ENCODE measurements around the gene LINGO1. TPM values are rescaled to one million over a fixed set of nuclear protein-coding genes. Genes with fewer than 3 reads are reported as not detected.

Gene LINGO1
- total and polyA plus RNA-seq, 5 donors from 2014 or later = not detected

DNA sequence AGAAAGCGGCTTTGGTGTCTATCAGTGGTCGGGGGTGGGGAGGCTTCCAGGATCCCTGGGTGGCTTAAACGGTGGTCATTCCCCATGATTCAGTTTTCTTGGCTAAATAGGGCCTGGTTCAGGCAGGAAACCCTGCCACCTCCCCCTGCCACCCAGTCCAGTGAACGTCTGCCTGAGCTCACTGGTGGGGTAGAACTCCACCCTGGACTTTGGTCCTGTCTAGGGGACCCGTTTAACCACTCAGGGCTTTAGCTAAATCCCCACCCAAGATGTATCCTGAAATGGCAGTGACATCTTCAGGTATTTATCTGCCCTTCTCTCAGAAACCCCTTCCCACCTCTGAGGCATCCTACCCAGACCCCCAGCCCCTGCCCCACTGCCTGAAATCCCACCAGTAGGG is 30.5 kb upstream of the LINGO1 start:
- Histone ChIP-seq H3K27me3 (ENCODE audit: control insufficient read depth, insufficient read depth, low read length) (no peaks in the 10 kb centered on the region), H3K4me1 (ENCODE audit: control insufficient read depth, insufficient read depth, low read length, poor library complexity, severe bottlenecking) (no peaks in the 10 kb centered on the region), H3K9me3 (ENCODE audit: control insufficient read depth in 2 of 2, low read length in 2 of 2) (no peaks in the 10 kb centered on the region), H3K4me3 (ENCODE audit: low read depth, low read length) (no peak overlapping the region), H3K36me3 (ENCODE audit: control insufficient read depth, insufficient read depth, low read length) (no peaks in the 10 kb centered on the region), H3K27ac (ENCODE audit: insufficient read depth, low read length, poor library complexity, severe bottlenecking) (no peak overlapping the region)
- ATAC-seq (ENCODE audit: low read depth in 2 of 2) (no peak), DNase-seq (no peak)
- H3K36me3 Mint-ChIP-seq = no peaks in the 10 kb centered on the region
- H3K4me3 Mint-ChIP-seq = no peak overlapping the region
- H3K9me3 Mint-ChIP-seq = no peaks in the 10 kb centered on the region
- H3K27me3 Mint-ChIP-seq = peaks cover 5% of the 10 kb centered on the region
- H3K27ac Mint-ChIP-seq = no peak overlapping the region
- H3K4me1 Mint-ChIP-seq = no peaks in the 10 kb centered on the region

DNA sequence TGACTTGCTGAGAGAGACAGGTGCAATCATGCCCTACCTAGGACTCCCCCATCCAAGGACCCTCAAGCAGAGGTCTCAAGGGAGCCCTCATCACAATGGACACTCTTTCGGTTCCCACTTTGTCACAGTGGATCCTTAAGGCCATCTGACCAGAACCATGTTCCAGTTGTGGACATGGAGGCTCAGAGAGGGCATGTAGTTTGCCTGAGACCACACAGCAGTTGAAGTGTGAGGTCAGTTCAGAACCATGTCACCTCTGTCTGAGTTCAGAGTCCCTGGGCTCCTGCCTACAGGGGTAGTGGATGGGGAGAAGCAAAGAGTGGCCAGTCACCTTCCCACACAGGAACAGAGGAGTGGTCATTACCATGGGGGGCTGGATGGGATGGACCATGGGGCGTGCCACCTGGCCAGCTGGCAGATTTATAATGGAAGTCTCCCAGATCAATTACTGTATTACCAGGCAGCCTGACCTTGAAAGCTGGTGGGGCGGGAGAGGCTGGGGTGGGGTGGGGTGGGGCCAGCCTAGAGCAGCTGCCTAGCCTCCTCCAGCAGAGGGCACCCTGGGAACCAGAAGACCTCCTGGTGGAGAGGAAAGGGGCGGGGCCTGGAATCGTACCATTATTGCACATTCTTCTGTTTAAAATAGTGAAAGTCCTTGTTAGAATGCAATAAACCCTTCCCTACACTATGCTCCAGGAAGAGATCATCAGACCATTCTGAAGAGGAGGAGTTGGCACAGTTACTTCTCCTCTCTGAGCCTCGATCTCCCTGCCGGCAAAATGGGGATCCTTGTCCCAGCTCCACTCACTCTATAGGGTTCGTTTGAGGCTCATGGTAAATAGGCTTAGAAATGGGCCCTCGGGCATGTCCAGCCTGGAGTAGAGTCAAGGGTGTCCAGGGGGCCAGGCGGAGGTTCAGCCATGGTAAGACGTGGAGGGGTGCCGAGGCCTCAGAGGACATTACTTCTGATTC is 26.9 kb upstream of the LINGO1 start:
- Mint-ChIP-seq H3K4me3 (no peak overlapping the region), H3K36me3 (no peaks in the 10 kb centered on the region), H3K27me3 (peaks cover 5% of the 10 kb centered on the region), H3K4me1 (peaks cover 0 to 2% (median 0%) of the 10 kb centered on the region in 4 donors), H3K27ac (no peak overlapping the region), H3K9me3 (no peaks in the 10 kb centered on the region)
- ATAC-seq (ENCODE audit: low read depth in 2 of 2) (no peak), DNase-seq (peak in 1 of 3 donors; percentile 28)
- Histone ChIP-seq H3K36me3 (ENCODE audit: control insufficient read depth, insufficient read depth, low read length) (no peaks in the 10 kb centered on the region), H3K4me3 (ENCODE audit: low read depth, low read length) (no peak overlapping the region), H3K9me3 (ENCODE audit: control insufficient read depth in 2 of 2, low read length in 2 of 2) (no peaks in the 10 kb centered on the region), H3K27me3 (ENCODE audit: control insufficient read depth, insufficient read depth, low read length) (no peaks in the 10 kb centered on the region), H3K27ac (ENCODE audit: insufficient read depth, low read length, poor library complexity, severe bottlenecking) (no peak overlapping the region), H3K4me1 (ENCODE audit: control insufficient read depth, insufficient read depth, low read length, poor library complexity, severe bottlenecking) (no peaks in the 10 kb centered on the region)

DNA sequence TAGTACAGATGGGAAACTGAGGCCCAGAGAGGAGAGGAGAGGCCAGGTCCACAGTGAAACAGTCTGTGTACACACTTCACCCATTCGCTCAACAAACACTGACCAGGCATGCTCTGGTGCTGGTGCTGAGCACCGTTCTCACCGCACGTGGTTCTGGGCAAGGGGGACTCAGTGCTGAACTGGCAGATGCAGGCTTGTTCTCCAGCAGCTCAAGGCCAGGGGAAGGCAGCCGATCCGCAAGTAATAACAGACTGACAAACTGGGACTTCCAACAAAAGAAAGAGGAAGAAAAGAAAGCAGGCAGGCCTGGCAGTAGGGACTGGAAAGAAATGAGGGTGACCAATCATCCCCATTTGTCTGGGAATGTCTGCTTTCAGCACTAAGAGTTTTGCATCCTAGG is 25.6 kb upstream of the LINGO1 start:
- H3K27me3 ChIP-seq (ENCODE audit: control insufficient read depth, insufficient read depth, low read length) = no peaks in the 10 kb centered on the region
- H3K36me3 ChIP-seq (ENCODE audit: control insufficient read depth, insufficient read depth, low read length) = no peaks in the 10 kb centered on the region
- H3K27me3 Mint-ChIP-seq = peaks cover 8% of the 10 kb centered on the region
- ATAC-seq (ENCODE audit: low read depth in 2 of 2) = no peak
- no peak overlapping the region for H3K4me3 Mint-ChIP-seq
- no peak overlapping the region for H3K27ac Mint-ChIP-seq
- peaks cover 0 to 3% (median 0%) of the 10 kb centered on the region in 7 donors for H3K9me3 Mint-ChIP-seq
- no peak overlapping the region for H3K4me3 ChIP-seq (ENCODE audit: low read depth, low read length)
- no peaks in the 10 kb centered on the region for H3K4me1 ChIP-seq (ENCODE audit: control insufficient read depth, insufficient read depth, low read length, poor library complexity, severe bottlenecking)
- no peak overlapping the region for H3K27ac ChIP-seq (ENCODE audit: insufficient read depth, low read length, poor library complexity, severe bottlenecking)
- H3K36me3 Mint-ChIP-seq = no peaks in the 10 kb centered on the region
- peaks cover 0 to 2% (median 0%) of the 10 kb centered on the region in 4 donors for H3K4me1 Mint-ChIP-seq
- H3K9me3 ChIP-seq (ENCODE audit: control insufficient read depth in 2 of 2, low read length in 2 of 2) = no peaks in the 10 kb centered on the region
- DNase-seq = no peak

DNA sequence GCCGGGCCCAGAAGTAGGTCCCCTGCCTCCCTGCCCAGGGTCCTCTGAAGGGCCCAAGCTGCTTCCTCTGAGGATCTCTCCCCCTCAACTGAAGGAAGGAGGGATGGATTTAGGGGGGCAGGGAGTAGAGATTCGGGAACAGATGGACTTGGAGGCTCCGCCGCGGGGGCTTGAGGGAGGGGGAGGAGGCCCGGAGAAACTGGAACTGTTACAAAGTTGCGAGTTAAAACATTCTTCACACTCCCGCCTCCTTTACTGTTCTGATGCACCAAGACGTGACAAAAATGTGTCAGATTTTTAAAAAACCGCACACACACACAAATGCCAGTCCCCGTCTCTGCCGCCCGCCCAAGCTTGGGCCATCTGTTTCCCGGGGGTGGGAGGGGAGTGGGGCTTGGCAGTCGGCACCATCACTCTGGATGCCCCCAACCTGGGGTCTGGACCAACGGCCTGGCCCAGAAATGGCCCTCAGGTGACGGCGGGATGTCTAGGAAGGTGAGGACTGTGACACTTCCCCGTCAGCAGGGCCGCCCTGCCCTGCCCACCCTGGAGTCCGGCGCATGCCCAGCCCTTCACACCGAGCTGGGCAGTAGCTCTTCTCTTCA is 25.0 kb upstream of the LINGO1 start:
- DNase-seq (no peak), ATAC-seq (ENCODE audit: low read depth in 2 of 2) (no peak)
- Histone ChIP-seq H3K27me3 (ENCODE audit: control insufficient read depth, insufficient read depth, low read length) (no peaks in the 10 kb centered on the region), H3K27ac (ENCODE audit: insufficient read depth, low read length, poor library complexity, severe bottlenecking) (no peak overlapping the region), H3K4me1 (ENCODE audit: control insufficient read depth, insufficient read depth, low read length, poor library complexity, severe bottlenecking) (no peaks in the 10 kb centered on the region), H3K9me3 (ENCODE audit: control insufficient read depth in 2 of 2, low read length in 2 of 2) (no peaks in the 10 kb centered on the region), H3K4me3 (ENCODE audit: low read depth, low read length) (no peak overlapping the region), H3K36me3 (ENCODE audit: control insufficient read depth, insufficient read depth, low read length) (no peaks in the 10 kb centered on the region)
- Mint-ChIP-seq H3K36me3 (no peaks in the 10 kb centered on the region), H3K27me3 (peaks cover 10% of the 10 kb centered on the region), H3K4me1 (peaks cover 0 to 2% (median 0%) of the 10 kb centered on the region in 4 donors), H3K27ac (no peak overlapping the region), H3K9me3 (peaks cover 0 to 3% (median 0%) of the 10 kb centered on the region in 7 donors), H3K4me3 (no peak overlapping the region)

GRCh38 chr15:77656294-77656693 is 23.6 kb upstream of the LINGO1 start:
- Histone ChIP-seq H3K4me3 (ENCODE audit: low read depth, low read length) (no peak overlapping the region), H3K27ac (ENCODE audit: insufficient read depth, low read length, poor library complexity, severe bottlenecking) (no peak overlapping the region), H3K36me3 (ENCODE audit: control insufficient read depth, insufficient read depth, low read length) (no peaks in the 10 kb centered on the region), H3K4me1 (ENCODE audit: control insufficient read depth, insufficient read depth, low read length, poor library complexity, severe bottlenecking) (no peaks in the 10 kb centered on the region), H3K27me3 (ENCODE audit: control insufficient read depth, insufficient read depth, low read length) (no peaks in the 10 kb centered on the region), H3K9me3 (ENCODE audit: control insufficient read depth in 2 of 2, low read length in 2 of 2) (no peaks in the 10 kb centered on the region)
- Mint-ChIP-seq H3K27me3 (peaks cover 15% of the 10 kb centered on the region), H3K36me3 (no peaks in the 10 kb centered on the region), H3K4me3 (no peak overlapping the region), H3K9me3 (peaks cover 0 to 3% (median 0%) of the 10 kb centered on the region in 7 donors), H3K4me1 (peaks cover 0 to 2% (median 0%) of the 10 kb centered on the region in 4 donors), H3K27ac (no peak overlapping the region)
- ATAC-seq (ENCODE audit: low read depth in 2 of 2) = no peak
- DNase-seq = no peak

DNA sequence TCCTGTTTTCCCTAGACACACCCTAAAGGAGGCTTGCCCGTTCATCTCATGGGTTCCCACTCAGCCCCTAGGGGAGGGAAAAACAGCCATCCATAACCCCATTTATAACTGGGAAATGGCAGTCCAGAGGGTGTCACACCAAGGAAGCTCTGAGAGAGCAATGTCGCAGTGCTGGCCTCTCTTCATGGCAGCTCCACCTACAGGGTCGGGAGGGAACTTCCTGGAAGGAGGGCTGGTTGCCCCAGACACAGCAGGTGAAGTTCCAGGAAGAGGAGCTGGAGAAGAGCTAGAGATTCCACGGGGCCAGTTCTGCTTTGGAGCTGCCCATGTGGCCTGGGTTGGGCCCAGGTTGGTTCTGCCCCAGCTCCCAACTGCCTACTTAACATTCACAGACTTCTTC is 22.3 kb upstream of the LINGO1 start:
- Mint-ChIP-seq H3K9me3 (peaks cover 0 to 3% (median 0%) of the 10 kb centered on the region in 7 donors), H3K27ac (no peak overlapping the region), H3K27me3 (peaks cover 19% of the 10 kb centered on the region), H3K4me1 (peaks cover 0 to 2% (median 0%) of the 10 kb centered on the region in 4 donors), H3K36me3 (no peaks in the 10 kb centered on the region), H3K4me3 (no peak overlapping the region)
- DNase-seq (no peak), ATAC-seq (ENCODE audit: low read depth in 2 of 2) (no peak)
- Histone ChIP-seq H3K4me1 (ENCODE audit: control insufficient read depth, insufficient read depth, low read length, poor library complexity, severe bottlenecking) (no peaks in the 10 kb centered on the region), H3K4me3 (ENCODE audit: low read depth, low read length) (no peak overlapping the region), H3K36me3 (ENCODE audit: control insufficient read depth, insufficient read depth, low read length) (no peaks in the 10 kb centered on the region), H3K9me3 (ENCODE audit: control insufficient read depth in 2 of 2, low read length in 2 of 2) (no peaks in the 10 kb centered on the region), H3K27me3 (ENCODE audit: control insufficient read depth, insufficient read depth, low read length) (no peaks in the 10 kb centered on the region), H3K27ac (ENCODE audit: insufficient read depth, low read length, poor library complexity, severe bottlenecking) (no peak overlapping the region)

DNA sequence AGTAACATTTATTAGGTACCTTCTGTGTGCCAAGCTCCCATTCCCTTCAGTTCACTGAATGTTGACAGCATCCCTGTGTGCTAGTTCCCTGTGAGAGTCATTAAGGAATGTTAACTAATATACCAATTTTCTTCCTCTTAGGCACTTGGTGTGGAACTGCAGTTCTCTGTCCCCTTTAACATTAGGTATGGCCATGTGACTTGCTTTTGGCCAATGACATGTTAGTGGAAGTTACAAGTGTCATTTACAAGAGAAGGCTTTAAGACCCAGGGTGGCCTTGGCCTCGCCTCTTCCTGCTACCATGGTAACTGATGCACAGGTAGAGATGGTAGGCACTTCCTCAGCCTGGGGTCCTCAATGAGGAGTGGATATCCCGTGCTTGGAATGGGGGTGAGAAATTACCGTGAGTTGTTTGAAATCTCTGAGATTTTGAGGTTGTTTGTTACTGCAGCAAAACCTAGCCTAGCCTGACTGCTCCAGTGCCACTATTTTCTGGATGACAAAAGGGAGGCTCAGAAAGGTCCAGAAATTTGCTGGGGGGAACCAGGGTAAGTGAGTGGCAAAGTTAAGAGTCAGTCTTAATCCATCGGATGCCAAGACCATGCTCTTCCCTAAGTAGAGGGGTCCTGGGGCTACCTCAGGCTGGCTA is 21.2 kb upstream of the LINGO1 start:
- ATAC-seq (ENCODE audit: low read depth in 2 of 2) (no peak), DNase-seq (no peak)
- peaks cover 0 to 3% (median 0%) of the 10 kb centered on the region in 7 donors for H3K9me3 Mint-ChIP-seq
- H3K27me3 Mint-ChIP-seq = peaks cover 19% of the 10 kb centered on the region
- H3K9me3 ChIP-seq (ENCODE audit: control insufficient read depth in 2 of 2, low read length in 2 of 2) = no peaks in the 10 kb centered on the region
- H3K4me1 Mint-ChIP-seq = peaks cover 0 to 2% (median 0%) of the 10 kb centered on the region in 4 donors
- no peaks in the 10 kb centered on the region for H3K36me3 ChIP-seq (ENCODE audit: control insufficient read depth, insufficient read depth, low read length)
- no peak overlapping the region for H3K4me3 ChIP-seq (ENCODE audit: low read depth, low read length)
- H3K27me3 ChIP-seq (ENCODE audit: control insufficient read depth, insufficient read depth, low read length) = no peaks in the 10 kb centered on the region
- no peaks in the 10 kb centered on the region for H3K4me1 ChIP-seq (ENCODE audit: control insufficient read depth, insufficient read depth, low read length, poor library complexity, severe bottlenecking)
- H3K27ac Mint-ChIP-seq = no peak overlapping the region
- no peak overlapping the region for H3K27ac ChIP-seq (ENCODE audit: insufficient read depth, low read length, poor library complexity, severe bottlenecking)
- no peaks in the 10 kb centered on the region for H3K36me3 Mint-ChIP-seq
- no peak overlapping the region for H3K4me3 Mint-ChIP-seq
